Neural crest cell (in vitro differentiated cells): ENCODE measurements around the gene GPRIN3. TPM values are rescaled to one million over a fixed set of nuclear protein-coding genes. Genes with fewer than 3 reads are reported as not detected.

Experiments used
- DNase-seq: peaks from one replicate; pipeline ENCODE4 v3.0.0; 2021; ENCODE audit warnings: low read depth, mixed read lengths, low spot score
- H3K27ac Mint-ChIP-seq: one replicate; pipeline ENCODE4 v1.8.0; 2021; ENCODE audit warnings: mild to moderate bottlenecking, mixed read lengths; ENCODE audit not compliant: unreplicated experiment
- H3K27me3 Mint-ChIP-seq: 2 replicates; pipeline ENCODE4 v1.8.0; 2021; ENCODE audit warnings: low read depth, mild to moderate bottlenecking, mixed read lengths
- H3K36me3 Mint-ChIP-seq: 2 replicates; pipeline ENCODE4 v1.8.0; 2021; ENCODE audit warnings: low read depth, mild to moderate bottlenecking, mixed read lengths
- H3K4me1 Mint-ChIP-seq: 2 replicates; pipeline ENCODE4 v1.8.0; 2021; ENCODE audit warnings: mixed read lengths
- H3K4me3 Mint-ChIP-seq: one replicate; pipeline ENCODE4 v1.8.0; 2021; ENCODE audit warnings: mild to moderate bottlenecking, mixed read lengths
- H3K9me3 Mint-ChIP-seq: 2 replicates; pipeline ENCODE4 v1.8.0; 2021; ENCODE audit warnings: mixed read lengths
- total RNA-seq: library from RNA; stranded (reverse); gene quantifications from 2 replicates; pipeline ENCODE4 v1.2.1, GENCODE V29; 2021
- TF ChIP-seq, protein P1 (sequence below): fragments of 200-600 bp; sonication (generic); conservative IDR thresholded peaks from 2 replicates; pipeline ENCODE4 v1.5.0; 2021; ENCODE audit warnings: antibody characterized with exemption, mild to moderate bottlenecking

Gene GPRIN3
- total RNA-seq, 1 donor from 2014 or later, result 0.70 TPM

DNA sequence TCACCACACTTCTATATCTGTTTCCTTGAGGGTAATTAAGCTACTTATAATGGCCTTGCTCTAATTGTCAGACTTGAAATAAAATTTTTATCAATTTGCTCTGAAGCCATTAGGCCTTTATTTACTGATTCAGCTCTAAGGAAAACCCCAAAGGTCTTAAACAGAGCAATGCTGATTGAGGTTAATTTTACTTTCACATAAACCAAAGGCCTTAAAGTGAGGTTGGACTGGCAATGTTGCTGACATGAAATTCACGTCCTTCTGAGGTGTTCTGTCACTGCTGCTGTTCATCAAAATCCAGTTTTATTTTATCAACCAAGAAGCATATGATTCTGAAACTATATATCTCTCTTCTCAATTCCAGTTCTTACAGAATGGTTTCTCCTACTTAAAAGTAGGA lies 21.7 kb upstream of the GPRIN3 start:
- no peak for DNase-seq
- TF ChIP-seq, protein P1, sequence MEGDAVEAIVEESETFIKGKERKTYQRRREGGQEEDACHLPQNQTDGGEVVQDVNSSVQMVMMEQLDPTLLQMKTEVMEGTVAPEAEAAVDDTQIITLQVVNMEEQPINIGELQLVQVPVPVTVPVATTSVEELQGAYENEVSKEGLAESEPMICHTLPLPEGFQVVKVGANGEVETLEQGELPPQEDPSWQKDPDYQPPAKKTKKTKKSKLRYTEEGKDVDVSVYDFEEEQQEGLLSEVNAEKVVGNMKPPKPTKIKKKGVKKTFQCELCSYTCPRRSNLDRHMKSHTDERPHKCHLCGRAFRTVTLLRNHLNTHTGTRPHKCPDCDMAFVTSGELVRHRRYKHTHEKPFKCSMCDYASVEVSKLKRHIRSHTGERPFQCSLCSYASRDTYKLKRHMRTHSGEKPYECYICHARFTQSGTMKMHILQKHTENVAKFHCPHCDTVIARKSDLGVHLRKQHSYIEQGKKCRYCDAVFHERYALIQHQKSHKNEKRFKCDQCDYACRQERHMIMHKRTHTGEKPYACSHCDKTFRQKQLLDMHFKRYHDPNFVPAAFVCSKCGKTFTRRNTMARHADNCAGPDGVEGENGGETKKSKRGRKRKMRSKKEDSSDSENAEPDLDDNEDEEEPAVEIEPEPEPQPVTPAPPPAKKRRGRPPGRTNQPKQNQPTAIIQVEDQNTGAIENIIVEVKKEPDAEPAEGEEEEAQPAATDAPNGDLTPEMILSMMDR, result no peak
- Mint-ChIP-seq H3K9me3 (peaks cover 2% of the 10 kb centered on the region), H3K4me1 (no peaks in the 10 kb centered on the region), H3K36me3 (no peaks in the 10 kb centered on the region), H3K4me3 (no peak overlapping the region), H3K27ac (no peak overlapping the region), H3K27me3 (no peaks in the 10 kb centered on the region)

DNA sequence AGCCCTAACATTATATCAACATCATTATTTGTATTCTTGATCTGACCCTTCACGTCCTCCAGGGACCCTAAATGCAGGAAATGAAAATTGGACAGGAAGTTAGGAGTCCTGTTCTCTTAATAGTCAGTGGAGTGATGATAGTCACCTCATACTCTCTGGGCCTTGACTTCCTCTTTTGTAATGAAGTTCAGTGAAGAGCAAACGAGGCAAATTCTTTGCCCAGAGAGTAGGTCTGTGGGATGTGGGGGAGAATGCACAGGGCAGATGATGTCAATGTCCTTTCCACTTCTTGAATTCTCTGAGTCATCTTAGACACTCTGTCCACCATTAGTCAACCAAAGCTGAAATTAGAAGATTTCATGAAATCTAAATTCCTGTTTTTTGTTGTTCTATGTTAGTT lies 17.1 kb upstream of the GPRIN3 start:
- Mint-ChIP-seq H3K36me3 (no peaks in the 10 kb centered on the region), H3K27ac (no peak overlapping the region), H3K4me3 (no peak overlapping the region), H3K27me3 (no peaks in the 10 kb centered on the region), H3K4me1 (no peaks in the 10 kb centered on the region), H3K9me3 (peaks cover 2% of the 10 kb centered on the region)
- DNase-seq, result no peak
- TF ChIP-seq, protein P1, result no peak

DNA sequence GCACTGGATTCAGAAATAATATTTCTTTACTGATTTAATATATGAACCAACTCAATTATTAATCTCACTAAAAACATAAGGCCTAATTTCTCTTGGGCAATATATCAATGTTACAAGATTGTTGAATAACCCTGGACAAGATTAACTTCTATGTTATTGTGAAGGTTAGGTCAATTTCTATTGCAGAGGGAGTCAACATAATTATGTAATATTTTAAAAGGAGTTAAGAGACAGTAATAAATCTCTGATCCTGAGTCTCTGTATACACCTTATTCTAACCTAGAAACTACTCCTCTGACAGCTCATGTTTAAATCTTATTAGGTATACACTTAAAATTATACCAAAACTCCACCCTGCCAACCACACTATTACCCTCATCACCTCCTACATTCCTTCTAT lies 15.1 kb upstream of the GPRIN3 start:
- H3K4me1 Mint-ChIP-seq, result no peaks in the 10 kb centered on the region
- no peaks in the 10 kb centered on the region for H3K36me3 Mint-ChIP-seq
- TF ChIP-seq, protein P1, result no peak
- no peak overlapping the region for H3K27ac Mint-ChIP-seq
- no peaks in the 10 kb centered on the region for H3K27me3 Mint-ChIP-seq
- H3K9me3 Mint-ChIP-seq, result peaks cover 2% of the 10 kb centered on the region
- no peak overlapping the region for H3K4me3 Mint-ChIP-seq
- DNase-seq, result no peak

DNA sequence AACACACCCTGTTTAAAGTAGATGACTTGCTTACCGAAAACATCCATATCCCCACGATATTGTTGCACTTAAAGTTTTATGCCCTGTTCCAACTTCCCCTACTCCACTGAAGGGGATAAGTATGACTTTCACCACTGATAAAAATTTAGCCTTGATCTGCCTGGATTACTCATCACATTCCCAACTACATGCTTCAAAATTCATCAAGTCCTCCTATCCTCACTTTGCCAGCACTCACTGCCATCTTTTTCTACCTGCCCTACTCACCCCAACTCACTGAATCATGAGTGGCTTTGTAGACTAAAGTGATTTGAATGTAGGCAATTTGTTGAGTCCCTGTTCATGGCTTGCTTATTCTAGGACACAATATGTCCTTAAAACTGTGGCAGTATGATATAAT lies 12.2 kb upstream of the GPRIN3 start:
- Mint-ChIP-seq H3K4me3 (no peak overlapping the region), H3K9me3 (no peaks in the 10 kb centered on the region), H3K4me1 (no peaks in the 10 kb centered on the region), H3K27me3 (no peaks in the 10 kb centered on the region), H3K27ac (no peak overlapping the region), H3K36me3 (no peaks in the 10 kb centered on the region)
- TF ChIP-seq, protein P1, result no peak
- DNase-seq, result no peak

DNA sequence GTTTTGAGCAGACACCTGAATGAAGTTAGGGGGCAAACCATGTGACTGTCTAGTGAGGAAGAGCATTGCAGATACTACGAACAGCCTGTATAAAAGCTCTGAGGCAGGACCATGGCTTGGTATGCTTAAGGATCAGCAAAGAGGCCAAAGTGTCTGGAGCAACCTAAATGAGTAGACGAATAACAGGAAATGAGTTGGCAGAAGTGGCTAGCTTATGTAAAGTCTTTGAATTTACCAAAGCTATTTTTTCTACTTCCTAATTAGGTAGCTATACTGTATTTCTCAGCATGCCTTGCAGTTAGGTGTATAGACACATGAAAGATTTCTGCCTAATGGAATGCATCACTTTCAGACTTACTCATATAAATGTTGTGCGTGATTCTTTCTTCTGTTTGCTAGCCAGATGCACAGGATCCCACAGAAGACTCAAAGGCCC lies 9.3 kb upstream of the GPRIN3 start:
- DNase-seq, result no peak
- H3K27me3 Mint-ChIP-seq, result peaks cover 2% of the 10 kb centered on the region
- H3K36me3 Mint-ChIP-seq, result no peaks in the 10 kb centered on the region
- H3K27ac Mint-ChIP-seq, result no peak overlapping the region
- H3K4me1 Mint-ChIP-seq, result peaks cover 5% of the 10 kb centered on the region
- H3K4me3 Mint-ChIP-seq, result no peak overlapping the region
- TF ChIP-seq, protein P1, result no peak
- H3K9me3 Mint-ChIP-seq, result no peaks in the 10 kb centered on the region

DNA sequence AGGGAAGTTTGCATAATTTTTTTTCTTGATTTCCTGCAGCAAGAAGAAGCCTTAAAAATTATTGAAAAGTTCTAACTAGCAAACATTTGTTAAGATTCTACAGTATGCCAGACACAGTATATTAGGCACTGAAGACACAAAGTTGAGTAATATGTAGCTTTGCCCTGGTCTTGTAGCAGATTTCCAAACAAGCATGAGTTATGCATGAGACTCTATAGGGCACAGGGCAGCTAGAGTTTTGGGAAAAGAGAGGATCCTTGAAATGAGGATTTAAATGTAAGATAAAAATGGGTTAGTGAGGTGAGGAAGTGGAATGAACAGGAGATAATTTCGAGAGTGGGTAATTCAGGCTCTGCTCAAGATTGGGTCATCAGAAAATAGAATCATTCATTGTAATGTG lies 8.6 kb upstream of the GPRIN3 start:
- DNase-seq, result no peak
- TF ChIP-seq, protein P1, result no peak
- Mint-ChIP-seq H3K4me3 (no peak overlapping the region), H3K9me3 (no peaks in the 10 kb centered on the region), H3K4me1 (peaks cover 5% of the 10 kb centered on the region), H3K27me3 (peaks cover 2% of the 10 kb centered on the region), H3K36me3 (no peaks in the 10 kb centered on the region), H3K27ac (no peak overlapping the region)
